ENCODE measurements around the gene RDH5. TPM values are rescaled to one million over a fixed set of nuclear protein-coding genes. Genes with fewer than 3 reads are reported as not detected.

RDH5 gene
- total and polyA plus RNA-seq, 10 donors: 4.7 to 17.4 (median 12.9) TPM

GRCh38 chr12:55704824-55705718, 15.1 kb upstream of the RDH5 start:
- Histone ChIP-seq H3K9me3 (no peaks in the 10 kb centered on the region), H3K4me1 (peaks cover 12 to 55% (median 28%) of the 10 kb centered on the region in 6 donors), H3K27ac (no peak overlapping the region), H3K4me3 (no peak overlapping the region), H3K27me3 (replicated peaks in 1 of 7) (peaks cover 0 to 28% (median 0%) of the 10 kb centered on the region in 7 donors), H3K36me3 (no peaks in the 10 kb centered on the region)
- TF ChIP-seq POLR2A (IDR thresholded peaks at IDR 0.05) (no peak), CTCF (IDR thresholded peaks at IDR 0.05 in 8 of 11, conservative IDR thresholded peaks at IDR 0.05 in 3 of 11) (no peak), POLR2AphosphoS5 (IDR thresholded peaks at IDR 0.05) (no peak)
- 77 to 91% (median 83%) methylated on average over 9 of the region's 9 CpGs for WGBS, 5 donors
- peak; percentile 37 for DNase-seq
- intact Hi-C loops (cut with DNase I; ENCODE audit: low total_unique reads): no loop called here

GRCh38 chr12:55705782-55706402, 14.3 kb upstream of the RDH5 start:
- no peaks in the 10 kb centered on the region for H3K9me3 ChIP-seq
- intact Hi-C loops (cut with DNase I; ENCODE audit: low total_unique reads): no loop called here
- H3K4me3 ChIP-seq: peak overlapping the region in 2 of 8 donors; percentile 67 to 90
- no peak for TF ChIP-seq POLR2AphosphoS5 (IDR thresholded peaks at IDR 0.05)
- TF ChIP-seq CTCF (IDR thresholded peaks at IDR 0.05 in 8 of 11, conservative IDR thresholded peaks at IDR 0.05 in 3 of 11): peak in 4 of 11 experiments; percentile 23 to 39 (median 36)
- DNase-seq: peak; percentile 71
- H3K4me1 ChIP-seq: peaks cover 12 to 55% (median 28%) of the 10 kb centered on the region in 6 donors
- H3K27ac ChIP-seq: no peak overlapping the region
- WGBS, 5 donors: 27 to 55% (median 33%) methylated on average over 5 of the region's 5 CpGs
- no peaks in the 10 kb centered on the region for H3K36me3 ChIP-seq
- H3K27me3 ChIP-seq (replicated peaks in 1 of 7): peaks cover 0 to 28% (median 0%) of the 10 kb centered on the region in 7 donors

- peaks cover 0 to 28% (median 0%) of the 10 kb centered on the region in 7 donors for H3K27me3 ChIP-seq (replicated peaks in 1 of 7)
- TF ChIP-seq CTCF (IDR thresholded peaks at IDR 0.05 in 8 of 11, conservative IDR thresholded peaks at IDR 0.05 in 3 of 11) (no peak), POLR2A (IDR thresholded peaks at IDR 0.05) (no peak), POLR2AphosphoS5 (IDR thresholded peaks at IDR 0.05) (no peak)
- peak overlapping the region in 2 of 8 donors; percentile 16 to 56 for H3K27ac ChIP-seq
- WGBS, 5 donors: 60 to 95% (median 81%) methylated on average over 2 of the region's 2 CpGs
- intact Hi-C loops (cut with DNase I; ENCODE audit: low total_unique reads): no loop called here
- no peaks in the 10 kb centered on the region for H3K36me3 ChIP-seq
- peaks cover 12 to 61% (median 28%) of the 10 kb centered on the region in 6 donors for H3K4me1 ChIP-seq
- peak; percentile 14 for DNase-seq
- H3K4me3 ChIP-seq: peak overlapping the region in 6 of 8 donors; percentile 51 to 90 (median 68)
- no peaks in the 10 kb centered on the region for H3K9me3 ChIP-seq
Observed at GRCh38 chr12:55706568-55707218, 13.5 kb upstream of the RDH5 start.
